Measurements from ENCODE around the gene HUNK.

Gene HUNK

GRCh38 chr21:31895077-31895835 lies 22.4 kb downstream of the HUNK start:
- TF ChIP-seq CREB1 (IDR thresholded peaks at IDR 0.05; ENCODE audit: low read depth) (no peak), RAD21 (IDR thresholded peaks at IDR 0.05; ENCODE audit: low read depth) (no peak), EGR1 (IDR thresholded peaks at IDR 0.05) (no peak), ZBTB7A (IDR thresholded peaks at IDR 0.05; ENCODE audit: low read depth) (no peak), NFIC (IDR thresholded peaks at IDR 0.05) (no peak), CEBPB (IDR thresholded peaks at IDR 0.05) (no peak), TCF12 (IDR thresholded peaks at IDR 0.05; ENCODE audit: low read depth) (no peak), EP300 (IDR thresholded peaks at IDR 0.05; ENCODE audit: borderline replicate concordance) (no peak), TEAD4 (IDR thresholded peaks at IDR 0.05) (no peak), USF1 (IDR thresholded peaks at IDR 0.05) (no peak), REST (IDR thresholded peaks at IDR 0.05; ENCODE audit: low read depth) (no peak), MAX (IDR thresholded peaks at IDR 0.05) (no peak), FOXM1 (IDR thresholded peaks at IDR 0.05; ENCODE audit: borderline replicate concordance, low read depth) (no peak), TAF1 (IDR thresholded peaks at IDR 0.05; ENCODE audit: low read depth) (no peak), YY1 (IDR thresholded peaks at IDR 0.05; ENCODE audit: low read depth) (no peak)

- no peak for TF ChIP-seq CEBPB (IDR thresholded peaks at IDR 0.05)
- TF ChIP-seq TCF12 (IDR thresholded peaks at IDR 0.05; ENCODE audit: low read depth), result no peak
- TF ChIP-seq YY1 (IDR thresholded peaks at IDR 0.05; ENCODE audit: low read depth), result no peak
- no peak for TF ChIP-seq CREB1 (IDR thresholded peaks at IDR 0.05; ENCODE audit: low read depth)
- TF ChIP-seq EGR1 (IDR thresholded peaks at IDR 0.05), result no peak
- TF ChIP-seq USF1 (IDR thresholded peaks at IDR 0.05), result no peak
- no peak for TF ChIP-seq TAF1 (IDR thresholded peaks at IDR 0.05; ENCODE audit: low read depth)
- TF ChIP-seq FOXM1 (IDR thresholded peaks at IDR 0.05; ENCODE audit: borderline replicate concordance, low read depth), result no peak
- no peak for TF ChIP-seq MAX (IDR thresholded peaks at IDR 0.05)
- no peak for TF ChIP-seq EP300 (IDR thresholded peaks at IDR 0.05; ENCODE audit: borderline replicate concordance)
- no peak for TF ChIP-seq RAD21 (IDR thresholded peaks at IDR 0.05; ENCODE audit: low read depth)
- no peak for TF ChIP-seq REST (IDR thresholded peaks at IDR 0.05; ENCODE audit: low read depth)
- no peak for TF ChIP-seq TEAD4 (IDR thresholded peaks at IDR 0.05)
- no peak for TF ChIP-seq NFIC (IDR thresholded peaks at IDR 0.05)
- no peak for TF ChIP-seq ZBTB7A (IDR thresholded peaks at IDR 0.05; ENCODE audit: low read depth)
These were observed 23.2 kb downstream of the HUNK start for GRCh38 chr21:31896019-31896418.

- TF ChIP-seq ZBTB7A (IDR thresholded peaks at IDR 0.05; ENCODE audit: low read depth) (no peak), CREB1 (IDR thresholded peaks at IDR 0.05; ENCODE audit: low read depth) (no peak), YY1 (IDR thresholded peaks at IDR 0.05; ENCODE audit: low read depth) (no peak), TEAD4 (IDR thresholded peaks at IDR 0.05) (no peak)
These were observed 24.5 kb downstream of the HUNK start for GRCh38 chr21:31897311-31897710.

GRCh38 chr21:31898933-31899630 lies 26.3 kb downstream of the HUNK start:
- TF ChIP-seq MAX (IDR thresholded peaks at IDR 0.05) (no peak), CEBPB (IDR thresholded peaks at IDR 0.05) (no peak), EP300 (IDR thresholded peaks at IDR 0.05; ENCODE audit: borderline replicate concordance) (no peak), NFIC (IDR thresholded peaks at IDR 0.05) (no peak), FOXM1 (IDR thresholded peaks at IDR 0.05; ENCODE audit: borderline replicate concordance, low read depth) (no peak), CREB1 (IDR thresholded peaks at IDR 0.05; ENCODE audit: low read depth) (no peak)

- TF ChIP-seq RAD21 (IDR thresholded peaks at IDR 0.05; ENCODE audit: low read depth) (no peak), YY1 (IDR thresholded peaks at IDR 0.05; ENCODE audit: low read depth) (no peak), CREB1 (IDR thresholded peaks at IDR 0.05; ENCODE audit: low read depth) (no peak), EP300 (IDR thresholded peaks at IDR 0.05; ENCODE audit: borderline replicate concordance) (no peak), FOXM1 (IDR thresholded peaks at IDR 0.05; ENCODE audit: borderline replicate concordance, low read depth) (no peak), EGR1 (IDR thresholded peaks at IDR 0.05) (no peak), TEAD4 (IDR thresholded peaks at IDR 0.05) (no peak), ZBTB7A (IDR thresholded peaks at IDR 0.05; ENCODE audit: low read depth) (no peak), TCF12 (IDR thresholded peaks at IDR 0.05; ENCODE audit: low read depth) (no peak), NFIC (IDR thresholded peaks at IDR 0.05) (no peak), MAX (IDR thresholded peaks at IDR 0.05) (no peak), CEBPB (IDR thresholded peaks at IDR 0.05) (no peak), TAF1 (IDR thresholded peaks at IDR 0.05; ENCODE audit: low read depth) (no peak), USF1 (IDR thresholded peaks at IDR 0.05) (no peak)
These were observed 27.5 kb downstream of the HUNK start for GRCh38 chr21:31900121-31900895.
